ENCODE measurements around the gene C16orf82. TPM values are rescaled to one million over a fixed set of nuclear protein-coding genes. Genes with fewer than 3 reads are reported as not detected.
"Not testable (repeated sequence)": the region's sequence is repeated elsewhere in the genome, so short reads cannot be mapped to it uniquely, and the experiment has no call there.

C16orf82 gene
- total and polyA plus RNA-seq, 7 experiments from 2014 or later, result not detected

DNA sequence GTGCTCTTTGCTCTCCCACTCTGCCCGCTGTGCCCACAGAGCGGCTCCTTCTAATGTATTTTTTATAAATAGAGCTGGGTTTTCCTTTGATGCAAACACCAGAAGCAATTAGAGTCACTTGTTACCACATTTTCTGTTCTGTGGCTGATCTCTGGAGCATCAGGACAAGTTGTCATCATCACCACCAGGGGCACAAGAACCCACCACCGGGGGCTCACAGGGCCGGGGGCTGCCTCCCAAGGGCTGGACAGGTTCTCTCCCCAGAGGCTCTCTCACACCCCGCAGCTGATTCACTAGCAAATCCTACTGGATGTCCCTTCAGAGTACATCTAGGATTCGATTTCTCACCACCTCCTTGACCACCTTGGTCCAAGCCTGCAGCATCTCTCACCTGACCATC lies 18.5 kb downstream of the C16orf82 start:
- Mint-ChIP-seq H3K27ac (no peak overlapping the region), H3K27me3 (peaks cover 15 to 44% (median 36%) of the 10 kb centered on the region in 5 donors), H3K9me3 (peaks cover 0 to 3% (median 0%) of the 10 kb centered on the region in 11 donors), H3K4me1 (peaks cover 0 to 5% (median 0%) of the 10 kb centered on the region in 7 donors), H3K4me3 (no peak overlapping the region), H3K36me3 (peaks cover 0 to 5% (median 0%) of the 10 kb centered on the region in 5 donors)
- Histone ChIP-seq H3K27ac (ENCODE audit: low read depth, low read length) (no peak overlapping the region), H3K4me1 (ENCODE audit: control insufficient read depth in 2 of 2, insufficient read depth in 2 of 2, low read length in 2 of 2) (no peaks in the 10 kb centered on the region), H3K4me3 (ENCODE audit: low read length) (no peak overlapping the region), H3K27me3 (ENCODE audit: control insufficient read depth in 2 of 2, insufficient read depth in 2 of 2, low read length in 2 of 2) (peaks cover 0 to 3% of the 10 kb centered on the region in 2 donors), H3K36me3 (ENCODE audit: control insufficient read depth in 2 of 3, insufficient read depth in 3 of 3, low read length in 3 of 3) (no peaks in the 10 kb centered on the region), H3K9me3 (ENCODE audit: control insufficient read depth in 2 of 3, low read length in 3 of 3) (no peaks in the 10 kb centered on the region)
- POLR2A ChIA-PET, result interaction anchor here (0.6 kb wide), 1 partner anchor 396 kb away, joined by 3 read pairs; no protein-coding TSS in a partner anchor
- no peak for ATAC-seq
- intact Hi-C loops (cut with micrococcal nuclease), result no loop called here
- DNase-seq, result no peak
- CTCF ChIA-PET, result interaction anchor here (0.6 kb wide), 1 partner anchor 283 kb away, joined by 3 read pairs; no protein-coding TSS in a partner anchor

DNA sequence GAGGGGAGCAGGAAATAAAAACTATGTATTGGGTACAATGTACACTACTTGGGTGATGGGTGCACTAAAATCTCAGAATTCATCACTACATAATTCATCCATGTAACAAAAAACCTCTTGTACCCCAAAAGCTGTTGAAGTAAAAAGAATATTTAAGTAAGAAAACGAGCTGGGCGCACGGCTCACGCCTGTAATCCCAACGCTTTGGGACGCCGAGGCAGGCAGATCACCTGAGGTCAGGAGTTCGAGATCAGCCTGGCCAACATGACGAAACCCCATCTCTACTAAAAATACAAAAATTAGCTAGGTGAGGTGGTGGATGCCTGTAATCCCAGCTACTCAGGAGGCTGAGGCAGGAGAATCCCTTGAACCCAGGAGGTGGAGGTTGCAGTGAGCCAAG lies 19.3 kb downstream of the C16orf82 start:
- H3K4me1 Mint-ChIP-seq; H3K36me3 Mint-ChIP-seq; DNase-seq; H3K27ac Mint-ChIP-seq; POLR2A ChIA-PET; ATAC-seq; H3K27me3 ChIP-seq (ENCODE audit: control insufficient read depth in 2 of 2, insufficient read depth in 2 of 2, low read length in 2 of 2); H3K4me1 ChIP-seq (ENCODE audit: control insufficient read depth in 2 of 2, insufficient read depth in 2 of 2, low read length in 2 of 2); H3K27ac ChIP-seq (ENCODE audit: low read depth, low read length); H3K9me3 ChIP-seq (ENCODE audit: control insufficient read depth in 2 of 3, low read length in 3 of 3); intact Hi-C loops (cut with micrococcal nuclease); H3K9me3 Mint-ChIP-seq; H3K4me3 Mint-ChIP-seq; H3K36me3 ChIP-seq (ENCODE audit: control insufficient read depth in 2 of 3, insufficient read depth in 3 of 3, low read length in 3 of 3); H3K4me3 ChIP-seq (ENCODE audit: low read length); CTCF ChIA-PET: not testable (repeated sequence)
- peaks cover 19 to 43% (median 39%) of the 10 kb centered on the region in 5 donors for H3K27me3 Mint-ChIP-seq

DNA sequence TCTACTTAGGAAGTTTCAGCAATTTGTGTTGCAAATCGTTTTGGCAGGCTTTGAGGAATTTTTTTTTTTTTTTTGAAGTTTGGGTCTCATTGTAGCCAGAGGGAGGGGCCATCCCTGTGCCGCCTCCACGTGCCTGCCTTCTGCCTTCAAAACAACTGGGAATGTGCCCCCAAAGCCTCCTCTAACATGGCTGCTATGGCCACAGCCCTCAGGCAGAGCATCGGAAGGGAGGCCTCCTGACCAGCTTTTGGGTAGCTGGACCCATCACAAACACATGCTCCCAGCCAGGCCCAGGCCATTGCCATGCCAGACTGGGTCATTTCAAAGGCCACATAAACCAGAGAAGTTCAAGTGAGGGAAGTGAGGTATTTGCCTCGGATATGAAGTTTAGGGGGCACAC lies 21.5 kb downstream of the C16orf82 start:
- ChIA-PET CTCF (no interaction called here), POLR2A (no interaction called here)
- no peak overlapping the region for H3K4me3 Mint-ChIP-seq
- Histone ChIP-seq H3K27me3 (ENCODE audit: control insufficient read depth in 2 of 2, insufficient read depth in 2 of 2, low read length in 2 of 2) (peaks cover 0 to 3% of the 10 kb centered on the region in 2 donors), H3K36me3 (ENCODE audit: control insufficient read depth in 2 of 3, insufficient read depth in 3 of 3, low read length in 3 of 3) (no peaks in the 10 kb centered on the region), H3K9me3 (ENCODE audit: control insufficient read depth in 2 of 3, low read length in 3 of 3) (no peaks in the 10 kb centered on the region), H3K4me1 (ENCODE audit: control insufficient read depth in 2 of 2, insufficient read depth in 2 of 2, low read length in 2 of 2) (no peaks in the 10 kb centered on the region), H3K27ac (ENCODE audit: low read depth, low read length) (no peak overlapping the region), H3K4me3 (ENCODE audit: low read length) (no peak overlapping the region)
- DNase-seq (no peak), ATAC-seq (no peak)
- intact Hi-C loops (cut with micrococcal nuclease), result no loop called here
- H3K27ac Mint-ChIP-seq, result no peak overlapping the region
- H3K4me1 Mint-ChIP-seq, result no peaks in the 10 kb centered on the region
- peaks cover 0 to 5% (median 0%) of the 10 kb centered on the region in 5 donors for H3K36me3 Mint-ChIP-seq
- peaks cover 0 to 3% (median 0%) of the 10 kb centered on the region in 11 donors for H3K9me3 Mint-ChIP-seq
- peaks cover 22 to 50% (median 38%) of the 10 kb centered on the region in 5 donors for H3K27me3 Mint-ChIP-seq

DNA sequence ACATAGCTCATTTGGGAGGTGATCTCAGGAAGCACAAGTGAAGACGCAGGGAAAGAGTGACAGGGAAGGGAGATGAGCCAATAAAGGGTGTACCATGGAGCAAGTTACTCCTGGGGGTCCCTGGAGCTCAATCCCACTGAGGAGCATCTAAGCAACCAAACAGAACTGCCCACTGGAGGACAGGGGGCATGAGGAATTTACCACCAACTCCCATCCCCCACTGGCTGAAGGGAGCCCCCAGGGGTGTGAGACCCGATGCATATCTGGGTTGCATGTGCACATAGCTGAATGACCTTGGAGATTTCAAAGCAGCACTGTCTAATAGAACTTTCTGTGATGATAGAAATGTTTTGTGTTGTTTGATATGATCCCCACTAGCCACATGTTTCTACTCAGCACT lies 29.6 kb downstream of the C16orf82 start:
- Mint-ChIP-seq H3K9me3 (peaks cover 0 to 12% (median 5%) of the 10 kb centered on the region in 11 donors), H3K4me1 (no peaks in the 10 kb centered on the region), H3K27ac (no peak overlapping the region), H3K36me3 (peaks cover 0 to 4% (median 0%) of the 10 kb centered on the region in 5 donors), H3K4me3 (no peak overlapping the region), H3K27me3 (peaks cover 12 to 32% (median 27%) of the 10 kb centered on the region in 5 donors)
- Histone ChIP-seq H3K4me3 (ENCODE audit: low read length) (no peak overlapping the region), H3K9me3 (ENCODE audit: control insufficient read depth in 2 of 3, low read length in 3 of 3) (no peaks in the 10 kb centered on the region), H3K36me3 (ENCODE audit: control insufficient read depth in 2 of 3, insufficient read depth in 3 of 3, low read length in 3 of 3) (no peaks in the 10 kb centered on the region), H3K27ac (ENCODE audit: low read depth, low read length) (no peak overlapping the region), H3K27me3 (ENCODE audit: control insufficient read depth in 2 of 2, insufficient read depth in 2 of 2, low read length in 2 of 2) (no peaks in the 10 kb centered on the region), H3K4me1 (ENCODE audit: control insufficient read depth in 2 of 2, insufficient read depth in 2 of 2, low read length in 2 of 2) (no peaks in the 10 kb centered on the region)
- ATAC-seq (no peak), DNase-seq (no peak)
- CTCF ChIA-PET, result no interaction called here
- POLR2A ChIA-PET, result interaction anchor here (0.6 kb wide), 1 partner anchor 10 kb away, joined by 4 read pairs; no protein-coding TSS in a partner anchor
- intact Hi-C loops (cut with micrococcal nuclease), result no loop called here

DNA sequence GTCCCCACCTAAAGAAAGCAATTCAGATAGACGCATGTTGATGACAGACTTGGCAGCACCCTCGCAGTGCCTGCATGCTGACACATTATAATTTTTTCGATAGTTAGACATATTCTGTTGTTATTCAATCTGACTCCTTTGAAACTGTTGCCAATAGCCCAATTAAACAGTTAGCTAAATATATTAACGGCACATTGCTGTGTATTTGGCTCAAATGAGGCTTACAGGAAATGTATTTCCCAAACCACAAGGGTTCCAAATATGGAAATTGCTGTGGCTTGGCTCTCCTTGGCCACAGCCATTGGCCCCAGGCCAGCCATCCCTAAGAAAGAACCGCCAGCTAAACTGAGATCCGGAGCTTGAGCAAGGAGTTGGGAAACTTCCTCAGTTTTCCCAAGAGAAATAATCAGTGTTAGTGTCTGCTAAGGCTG lies 31.1 kb downstream of the C16orf82 start:
- CTCF ChIA-PET, result no interaction called here

DNA sequence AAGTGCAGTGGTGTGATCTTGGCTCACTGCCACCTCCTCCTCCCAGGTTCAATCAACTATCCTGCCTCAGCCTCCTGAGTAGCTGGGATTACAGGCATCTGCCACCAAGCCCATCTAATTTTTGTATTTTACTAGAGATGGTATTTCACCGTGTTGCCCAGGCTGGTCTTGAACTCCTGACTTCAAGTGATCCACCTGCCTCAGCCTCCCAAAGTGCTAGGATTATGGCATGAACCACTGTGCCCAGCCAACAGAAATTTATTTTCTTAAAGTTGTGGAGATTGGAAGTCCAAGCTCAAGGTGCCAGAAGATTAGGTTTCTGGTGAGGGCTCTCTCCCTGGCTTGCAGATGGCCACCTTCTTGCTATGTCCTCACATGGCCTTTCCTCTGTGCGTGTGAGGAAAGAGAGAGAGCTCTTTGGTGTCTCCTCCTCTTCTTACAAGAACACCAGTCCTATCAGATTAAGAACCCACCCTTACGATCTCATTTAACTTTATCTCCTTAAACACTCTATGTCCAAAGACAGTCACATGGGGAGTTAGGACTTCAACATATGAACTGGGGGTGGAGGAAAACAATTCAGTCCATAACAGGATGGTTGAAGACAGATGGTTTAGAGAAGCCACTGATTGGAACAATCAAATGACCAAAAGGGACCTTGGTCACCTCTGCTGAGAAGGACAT lies 31.8 kb downstream of the C16orf82 start:
- H3K4me3 ChIP-seq (ENCODE audit: low read length), result no peak overlapping the region
- H3K9me3 ChIP-seq (ENCODE audit: control insufficient read depth in 2 of 3, low read length in 3 of 3), result no peaks in the 10 kb centered on the region
- peaks cover 0 to 4% (median 0%) of the 10 kb centered on the region in 5 donors for H3K36me3 Mint-ChIP-seq
- peaks cover 4 to 24% (median 18%) of the 10 kb centered on the region in 5 donors for H3K27me3 Mint-ChIP-seq
- no peak overlapping the region for H3K27ac ChIP-seq (ENCODE audit: low read depth, low read length)
- DNase-seq (no peak), ATAC-seq (no peak)
- H3K9me3 Mint-ChIP-seq, result peaks cover 0 to 12% (median 5%) of the 10 kb centered on the region in 11 donors
- no peaks in the 10 kb centered on the region for H3K36me3 ChIP-seq (ENCODE audit: control insufficient read depth in 2 of 3, insufficient read depth in 3 of 3, low read length in 3 of 3)
- no peaks in the 10 kb centered on the region for H3K4me1 ChIP-seq (ENCODE audit: control insufficient read depth in 2 of 2, insufficient read depth in 2 of 2, low read length in 2 of 2)
- H3K4me1 Mint-ChIP-seq, result no peaks in the 10 kb centered on the region
- intact Hi-C loops (cut with micrococcal nuclease), result no loop called here
- H3K27ac Mint-ChIP-seq, result no peak overlapping the region
- no peaks in the 10 kb centered on the region for H3K27me3 ChIP-seq (ENCODE audit: control insufficient read depth in 2 of 2, insufficient read depth in 2 of 2, low read length in 2 of 2)
- CTCF ChIA-PET, result interaction anchor here (0.7 kb wide), 1 partner anchor 98 kb away, joined by 3 read pairs; no protein-coding TSS in a partner anchor
- POLR2A ChIA-PET, result no interaction called here
- no peak overlapping the region for H3K4me3 Mint-ChIP-seq

More for the DNA sequence above, 31.1 kb downstream of the C16orf82 start:
- Histone ChIP-seq H3K36me3 (ENCODE audit: control insufficient read depth in 2 of 3, insufficient read depth in 3 of 3, low read length in 3 of 3) (no peaks in the 10 kb centered on the region), H3K9me3 (ENCODE audit: control insufficient read depth in 2 of 3, low read length in 3 of 3) (no peaks in the 10 kb centered on the region), H3K27ac (ENCODE audit: low read depth, low read length) (no peak overlapping the region), H3K27me3 (ENCODE audit: control insufficient read depth in 2 of 2, insufficient read depth in 2 of 2, low read length in 2 of 2) (no peaks in the 10 kb centered on the region), H3K4me1 (ENCODE audit: control insufficient read depth in 2 of 2, insufficient read depth in 2 of 2, low read length in 2 of 2) (no peaks in the 10 kb centered on the region), H3K4me3 (ENCODE audit: low read length) (no peak overlapping the region)
- Mint-ChIP-seq H3K9me3 (peaks cover 0 to 12% (median 5%) of the 10 kb centered on the region in 11 donors), H3K4me1 (no peaks in the 10 kb centered on the region), H3K27me3 (peaks cover 4 to 26% (median 18%) of the 10 kb centered on the region in 5 donors), H3K36me3 (peaks cover 0 to 4% (median 0%) of the 10 kb centered on the region in 5 donors), H3K4me3 (no peak overlapping the region), H3K27ac (no peak overlapping the region)
- ATAC-seq, result no peak
- no peak for DNase-seq
- intact Hi-C loops (cut with micrococcal nuclease), result no loop called here
- POLR2A ChIA-PET, result no interaction called here

Measured in naive thymus-derived CD4-positive, alpha-beta T cell (primary cell).